ENCODE data around the gene GXYLT2. TPM values are rescaled to one million over a fixed set of nuclear protein-coding genes. Genes with fewer than 3 reads are reported as not detected.

GXYLT2 gene
- total RNA-seq, 4 donors from 2014 or later = 5.0 to 9.8 (median 7.6) TPM

- no peak overlapping the region for H3K27ac ChIP-seq (replicated peaks in 1 of 4)
- no peak for DNase-seq (ENCODE audit: extremely low spot score)
- intact Hi-C loops (cut with DNase I) = no loop called here
These were observed 9.3 kb downstream of the GXYLT2 start for GRCh38 chr3:72896996-72897757.

GRCh38 chr3:72897758-72898007 is 9.8 kb downstream of the GXYLT2 start:
- H3K27ac ChIP-seq (replicated peaks in 1 of 4) = no peak overlapping the region
- DNase-seq (ENCODE audit: extremely low spot score) = no peak
- H3K36me3 ChIP-seq = no peaks in the 10 kb centered on the region
- H3K27me3 ChIP-seq = no peaks in the 10 kb centered on the region
- H3K4me1 ChIP-seq = peaks cover 0 to 4% (median 0%) of the 10 kb centered on the region in 4 donors
- intact Hi-C loops (cut with DNase I) = no loop called here
- H3K9me3 ChIP-seq = no peaks in the 10 kb centered on the region
- no peak for TF ChIP-seq CTCF (IDR thresholded peaks at IDR 0.05)
- TF ChIP-seq POLR2A (IDR thresholded peaks at IDR 0.05; ENCODE audit: low read depth) = no peak
- no peak for TF ChIP-seq POLR2AphosphoS5 (IDR thresholded peaks at IDR 0.05)
- no peak for TF ChIP-seq EP300 (IDR thresholded peaks at IDR 0.05)
- no peak overlapping the region for H3K4me3 ChIP-seq

More at GRCh38 chr3:72896996-72897757, 9.3 kb downstream of the GXYLT2 start:
- Histone ChIP-seq H3K36me3 (no peaks in the 10 kb centered on the region), H3K4me3 (no peak overlapping the region), H3K9me3 (no peaks in the 10 kb centered on the region), H3K27me3 (no peaks in the 10 kb centered on the region), H3K4me1 (peaks cover 0 to 8% (median 2%) of the 10 kb centered on the region in 4 donors)
- TF ChIP-seq POLR2A (IDR thresholded peaks at IDR 0.05; ENCODE audit: low read depth) = no peak
- no peak for TF ChIP-seq EP300 (IDR thresholded peaks at IDR 0.05)
- no peak for TF ChIP-seq CTCF (IDR thresholded peaks at IDR 0.05)
- no peak for TF ChIP-seq POLR2AphosphoS5 (IDR thresholded peaks at IDR 0.05)
- WGBS = 70% methylated on average over 4 of the region's 4 CpGs

- WGBS = 56% methylated on average over 6 of the region's 6 CpGs
- Histone ChIP-seq H3K27ac (replicated peaks in 1 of 4) (no peak overlapping the region), H3K36me3 (no peaks in the 10 kb centered on the region), H3K9me3 (no peaks in the 10 kb centered on the region), H3K27me3 (no peaks in the 10 kb centered on the region), H3K4me1 (peaks cover 0 to 4% (median 0%) of the 10 kb centered on the region in 4 donors), H3K4me3 (no peak overlapping the region)
- no peak for DNase-seq (ENCODE audit: extremely low spot score)
- intact Hi-C loops (cut with DNase I) = no loop called here
- TF ChIP-seq EP300 (IDR thresholded peaks at IDR 0.05) (no peak), CTCF (IDR thresholded peaks at IDR 0.05) (no peak), POLR2A (IDR thresholded peaks at IDR 0.05; ENCODE audit: low read depth) (no peak), POLR2AphosphoS5 (IDR thresholded peaks at IDR 0.05) (no peak)
These were observed 11.5 kb downstream of the GXYLT2 start for GRCh38 chr3:72899349-72899765.

- H3K4me1 ChIP-seq = peaks cover 0 to 4% (median 0%) of the 10 kb centered on the region in 4 donors
- no peak for TF ChIP-seq CTCF (IDR thresholded peaks at IDR 0.05)
- TF ChIP-seq EP300 (IDR thresholded peaks at IDR 0.05) = no peak
- TF ChIP-seq POLR2AphosphoS5 (IDR thresholded peaks at IDR 0.05) = no peak
- TF ChIP-seq POLR2A (IDR thresholded peaks at IDR 0.05; ENCODE audit: low read depth) = no peak
- intact Hi-C loops (cut with DNase I) = no loop called here
- WGBS = 87% methylated on average over 7 of the region's 7 CpGs
- H3K36me3 ChIP-seq = no peaks in the 10 kb centered on the region
- no peaks in the 10 kb centered on the region for H3K27me3 ChIP-seq
- H3K9me3 ChIP-seq = no peaks in the 10 kb centered on the region
- H3K4me3 ChIP-seq = no peak overlapping the region
- no peak for DNase-seq (ENCODE audit: extremely low spot score)
- no peak overlapping the region for H3K27ac ChIP-seq (replicated peaks in 1 of 4)
These were observed 12.2 kb downstream of the GXYLT2 start for GRCh38 chr3:72900048-72900447.

- H3K36me3 ChIP-seq = no peaks in the 10 kb centered on the region
- TF ChIP-seq EP300 (IDR thresholded peaks at IDR 0.05) (no peak), POLR2AphosphoS5 (IDR thresholded peaks at IDR 0.05) (no peak)
- no peak overlapping the region for H3K27ac ChIP-seq (replicated peaks in 1 of 4)
- WGBS = 97% methylated on average over 2 of the region's 2 CpGs
- intact Hi-C loops (cut with DNase I) = no loop called here
- no peaks in the 10 kb centered on the region for H3K9me3 ChIP-seq
- no peak overlapping the region for H3K4me3 ChIP-seq
- H3K27me3 ChIP-seq = no peaks in the 10 kb centered on the region
- no peak for DNase-seq (ENCODE audit: extremely low spot score)
- peaks cover 0 to 6% (median 4%) of the 10 kb centered on the region in 4 donors for H3K4me1 ChIP-seq
These were observed 14.0 kb downstream of the GXYLT2 start for GRCh38 chr3:72901840-72902239.
